COLO668 (cell line): ENCODE data around the gene RNF144A.
A peak's percentile ranks its signal among the peaks of the same experiment; 100 is the strongest.

Experiments used
- DNase-seq: peaks from one replicate; lab custom pipeline; 2025; ENCODE audit not compliant: unreplicated experiment; lab: John Stamatoyannopoulos, UW

Gene RNF144A

GRCh38 chr2:6970551-6970950 is 53.3 kb downstream of the RNF144A start:
- no peak for DNase-seq

DNA sequence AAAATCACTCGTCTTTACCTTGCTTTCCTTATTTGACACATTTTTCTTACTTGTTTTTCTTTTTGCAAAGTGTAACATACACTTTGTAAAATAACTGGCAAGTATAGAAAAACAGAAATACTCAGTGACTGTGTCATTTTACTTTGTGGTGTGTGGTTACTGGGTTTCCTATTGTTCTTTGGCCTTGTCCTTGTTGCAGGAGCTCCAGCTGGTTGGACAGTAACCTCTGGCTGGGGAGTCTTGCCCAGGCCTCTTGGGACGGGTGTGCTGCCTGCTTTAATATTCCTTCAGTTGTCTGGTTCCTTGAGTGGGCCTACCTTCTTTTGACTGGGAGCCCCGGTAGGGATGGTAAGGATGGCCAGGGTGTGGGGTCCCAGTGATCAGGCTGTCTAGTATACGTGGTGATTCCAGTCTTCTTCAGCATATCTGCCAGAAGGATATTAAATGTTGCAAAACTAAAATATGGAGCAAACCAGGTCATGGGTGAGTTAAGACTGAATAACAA is 53.8 kb downstream of the RNF144A start:
- DNase-seq = no peak

- DNase-seq = no peak
Observed at GRCh38 chr2:6971502-6971901, 54.3 kb downstream of the RNF144A start.

GRCh38 chr2:6972067-6972710 is 55.0 kb downstream of the RNF144A start:
- no peak for DNase-seq

DNA sequence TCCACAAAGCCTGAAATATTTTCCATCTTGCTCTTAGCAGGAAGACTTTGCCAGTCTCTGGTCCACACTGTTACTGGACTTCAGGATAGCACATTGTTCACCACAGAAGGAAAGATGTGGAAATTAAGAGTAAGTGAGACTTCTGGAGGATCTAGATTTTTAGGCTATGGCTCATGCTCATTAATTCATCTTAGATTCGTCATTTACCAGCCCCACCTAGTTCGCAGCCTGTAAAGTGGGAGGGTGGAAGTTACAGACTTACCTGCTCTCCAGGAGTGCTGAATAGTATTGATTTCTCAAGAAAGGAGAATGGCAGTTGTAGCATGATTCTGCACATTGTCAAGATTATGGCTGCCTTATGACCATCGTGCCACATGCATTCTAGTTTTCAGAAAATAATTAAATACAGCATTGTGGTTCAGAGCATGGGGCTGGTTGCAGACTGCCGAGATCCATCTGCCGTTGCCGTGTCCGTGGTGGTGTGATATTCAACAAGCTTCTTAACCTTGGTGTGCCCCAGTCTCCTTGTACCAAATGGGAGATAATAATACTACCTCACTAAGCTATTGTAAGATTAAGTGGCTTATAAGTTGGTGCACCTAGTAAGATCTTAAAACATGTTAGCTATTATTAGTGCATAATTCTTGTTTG is 56.8 kb downstream of the RNF144A start:
- no peak for DNase-seq

- no peak for DNase-seq
Observed at GRCh38 chr2:6975988-6976387, 58.8 kb downstream of the RNF144A start.

- no peak for DNase-seq
Observed at GRCh38 chr2:6977113-6977741, 60.0 kb downstream of the RNF144A start.

DNA sequence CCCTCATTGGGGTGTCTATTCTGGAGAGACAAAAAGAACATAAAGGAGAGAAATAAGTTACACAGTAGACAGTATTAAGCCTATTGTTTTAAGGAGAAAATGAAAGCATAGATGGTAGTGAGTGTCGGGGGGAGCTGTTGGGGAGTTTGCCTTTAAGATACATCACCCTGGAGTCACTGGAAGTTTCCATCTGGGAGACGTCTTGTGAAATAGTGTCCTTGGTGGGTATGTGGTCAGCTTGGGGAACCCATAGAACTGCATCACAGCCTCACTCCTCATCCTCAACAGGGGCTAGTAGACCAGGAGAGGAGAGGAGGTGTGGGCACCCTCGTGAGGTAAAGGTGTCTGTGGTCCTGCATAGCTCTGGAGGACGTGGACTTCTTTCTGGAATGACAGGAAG is 60.6 kb downstream of the RNF144A start:
- DNase-seq = no peak

DNA sequence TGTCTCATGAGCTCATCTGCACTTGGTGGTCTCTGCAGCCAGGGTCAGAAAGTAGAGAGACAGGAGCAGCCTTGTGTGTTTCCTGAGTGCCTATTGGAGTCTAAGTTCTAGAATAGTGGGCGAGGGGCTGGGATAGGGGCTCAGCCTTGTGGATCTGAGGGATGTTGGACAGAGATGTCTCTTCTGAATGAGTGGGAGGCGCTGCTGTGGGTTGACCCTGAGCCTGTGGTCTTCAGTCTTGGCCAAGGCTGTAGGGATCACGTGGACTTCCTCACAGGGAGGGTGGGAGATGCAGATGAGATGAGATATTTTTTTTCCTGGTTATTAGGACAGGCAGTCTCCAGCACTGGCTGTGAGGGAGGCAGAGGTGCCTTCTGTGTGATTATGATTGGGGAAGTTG is 61.8 kb downstream of the RNF144A start:
- no peak for DNase-seq

DNA sequence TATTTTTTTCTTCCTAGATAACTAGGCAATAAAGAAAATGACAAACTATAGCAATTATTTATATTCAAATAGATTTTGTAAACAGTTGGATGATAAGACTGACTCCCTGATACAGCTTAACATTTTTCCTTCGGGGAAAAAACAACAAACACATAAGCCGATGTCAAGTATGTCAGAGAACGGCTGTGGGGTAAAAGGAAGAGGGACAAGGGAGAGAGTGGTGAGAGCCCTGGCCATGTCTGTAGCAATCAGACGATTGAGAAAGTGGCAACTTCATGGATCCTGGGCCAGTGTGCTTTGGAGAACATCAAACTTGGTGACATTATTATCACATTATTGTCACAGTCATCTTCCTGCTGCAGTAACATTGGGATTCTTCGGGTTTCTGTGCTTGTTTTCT is 65.2 kb downstream of the RNF144A start:
- DNase-seq = no peak

GRCh38 chr2:6982934-6983589 is 65.8 kb downstream of the RNF144A start:
- DNase-seq = no peak

- peak; percentile 50 for DNase-seq
Observed at GRCh38 chr2:6986301-6986911, 69.2 kb downstream of the RNF144A start.

- DNase-seq = peak; percentile 15
Observed at GRCh38 chr2:6986912-6987361, 69.7 kb downstream of the RNF144A start.

DNA sequence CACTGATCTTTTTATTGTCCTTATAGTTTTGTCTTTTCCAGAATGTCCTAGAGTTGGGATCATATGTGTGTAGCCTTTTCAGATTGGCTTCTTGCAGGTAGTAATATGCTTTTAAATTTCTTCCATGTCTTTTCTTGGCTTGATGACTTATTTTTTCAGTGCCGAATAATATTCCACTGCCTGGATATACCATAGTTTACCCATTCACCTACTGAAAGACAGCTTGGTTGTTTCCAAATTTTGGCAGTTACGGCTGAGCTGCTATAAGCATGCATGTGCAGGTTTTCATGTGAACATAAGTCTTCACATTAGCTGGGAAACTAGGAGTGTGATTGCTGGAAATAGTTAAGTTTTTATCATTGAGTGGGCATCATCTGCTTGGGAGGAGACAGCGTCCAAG is 73.7 kb downstream of the RNF144A start:
- no peak for DNase-seq

DNA sequence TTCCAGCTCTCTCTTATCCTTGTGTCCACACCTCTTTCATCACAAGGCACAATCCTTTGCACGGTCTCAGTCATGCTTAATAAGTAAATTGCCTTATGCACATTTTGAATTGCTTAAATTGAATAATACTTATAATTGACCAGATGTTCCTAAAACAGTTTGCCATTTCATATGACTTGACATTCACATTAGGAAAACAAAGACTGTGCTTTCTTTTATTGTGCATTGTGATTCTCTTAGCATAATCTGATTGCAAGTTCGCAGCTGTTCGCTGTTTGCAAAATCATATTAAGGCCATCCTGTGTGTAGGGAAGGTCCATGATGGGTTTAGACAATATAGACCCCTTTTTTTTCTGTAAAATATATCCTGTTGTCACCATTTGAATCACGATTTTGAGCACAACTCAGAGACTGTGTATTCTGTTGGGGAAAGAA is 75.6 kb downstream of the RNF144A start:
- DNase-seq = no peak

DNA sequence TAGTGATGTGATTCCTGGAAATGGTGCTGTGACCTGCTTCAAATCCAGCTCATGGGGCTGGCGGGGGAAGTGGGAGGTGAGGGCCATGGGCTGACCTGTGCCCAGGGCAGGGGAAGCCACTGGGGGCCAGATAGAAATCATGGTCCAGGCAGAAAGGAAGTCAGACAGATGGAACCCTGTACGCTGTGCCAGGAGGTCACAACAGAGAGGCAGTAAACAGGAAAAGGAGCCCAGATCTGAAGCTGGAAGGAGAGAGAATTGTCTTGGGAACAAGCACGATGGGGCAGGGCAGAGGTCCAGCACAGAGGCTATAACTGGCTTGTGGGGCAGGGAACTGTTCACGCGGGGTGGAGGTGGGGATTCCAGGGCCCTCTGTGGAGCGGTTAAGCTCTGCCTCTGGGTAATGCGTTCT is 76.0 kb downstream of the RNF144A start:
- DNase-seq = no peak

GRCh38 chr2:6993936-6994335 is 76.7 kb downstream of the RNF144A start:
- DNase-seq = no peak

- no peak for DNase-seq
Observed at GRCh38 chr2:6994536-6995128, 77.4 kb downstream of the RNF144A start.

DNA sequence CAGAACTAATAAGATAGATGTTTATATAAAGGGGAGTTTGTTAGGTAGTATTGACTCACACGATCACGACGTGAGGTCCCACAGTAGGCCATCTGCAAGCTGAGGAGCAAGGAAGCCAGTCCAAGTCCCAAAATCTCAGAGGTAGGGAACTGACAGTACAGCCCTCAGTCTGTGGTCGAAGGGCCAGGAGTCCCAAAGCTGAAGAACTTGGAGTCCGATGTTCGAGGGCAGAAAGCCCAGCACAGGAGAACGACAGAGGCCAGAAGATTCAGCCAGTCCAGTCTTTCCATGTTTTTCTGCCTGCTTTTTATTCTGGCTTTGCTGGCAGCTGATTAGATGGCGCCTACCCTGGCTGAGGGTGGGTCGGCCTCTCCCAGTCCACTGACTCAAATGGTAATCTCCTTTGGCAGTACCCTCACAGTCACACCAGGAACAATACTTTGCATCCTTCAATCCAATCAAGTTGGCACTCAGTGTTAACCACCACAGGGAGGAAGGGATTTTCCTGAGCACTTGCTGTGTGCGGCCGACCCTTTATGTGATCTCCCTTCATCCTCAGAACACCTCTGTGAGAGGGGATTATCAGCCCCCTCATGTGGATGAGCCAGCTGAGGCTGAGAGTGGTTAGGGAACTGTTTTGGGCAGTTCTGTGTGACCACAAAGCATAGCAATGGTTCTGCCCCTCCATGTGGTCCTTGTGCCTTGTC is 78.3 kb downstream of the RNF144A start:
- DNase-seq = no peak

- no peak for DNase-seq
Observed at GRCh38 chr2:6999211-6999877, 82.1 kb downstream of the RNF144A start.
